ENCODE measurements around the gene IFI27L1. TPM values are rescaled to one million over a fixed set of nuclear protein-coding genes. Genes with fewer than 3 reads are reported as not detected.

The IFI27L1 gene
- total and polyA plus RNA-seq, 2 donors (not counting 3 experiments of a cell fraction or from before 2014, with no cell fraction given): 31.1 to 38.1 TPM

DNA sequence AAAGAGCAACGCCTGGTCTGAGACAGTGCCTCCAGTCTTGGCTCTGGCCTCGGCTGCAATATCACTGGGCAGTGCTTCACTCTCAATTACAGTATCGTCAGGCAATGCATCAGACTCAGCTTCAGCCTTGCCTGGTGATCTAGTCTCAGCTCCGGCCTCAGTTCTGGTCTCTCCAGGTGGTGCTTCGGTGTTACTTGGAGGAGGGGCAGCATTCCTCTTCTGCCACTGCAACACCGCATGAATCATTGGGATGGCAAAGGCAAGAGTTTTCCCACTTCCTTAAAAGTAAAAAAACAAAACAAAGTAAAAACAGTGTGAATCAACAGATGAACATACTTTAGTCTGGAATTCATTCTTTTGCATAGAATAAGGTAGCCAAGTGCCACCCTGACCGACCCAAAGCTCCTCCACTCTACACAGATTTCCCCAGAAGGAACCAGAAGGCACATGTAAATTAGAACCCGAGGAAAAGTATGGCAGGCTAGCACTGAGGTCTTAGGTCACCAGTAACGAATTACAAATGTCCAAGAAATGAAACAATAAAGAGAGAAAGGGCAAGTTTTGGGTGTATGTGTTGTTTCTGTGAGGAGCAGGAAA, 18.7 kb upstream of the IFI27L1 start:
- H3K27ac ChIP-seq (ENCODE audit: insufficient read depth, low read depth, low read length): peak overlapping the region; percentile 10
- intact Hi-C loops (cut with micrococcal nuclease) (no loop called here), dilution Hi-C loops (cut with MboI; ENCODE audit: extremely low pct_ligation_motif_present, low sequenced_read_pairs) (no loop called here)
- no peaks in the 10 kb centered on the region for H3K27me3 ChIP-seq (ENCODE audit: control insufficient read depth in 2 of 2, insufficient read depth in 2 of 2, low read length in 2 of 2)
- H3K36me3 ChIP-seq (ENCODE audit: control insufficient read depth in 2 of 2, extremely low read depth in 1 of 2, insufficient read depth in 2 of 2, low read length in 2 of 2): peaks cover 23 to 26% of the 10 kb centered on the region in 2 experiments
- H3K4me1 ChIP-seq (ENCODE audit: control insufficient read depth, extremely low read depth, insufficient read depth, low read length): peaks cover 13% of the 10 kb centered on the region
- no peaks in the 10 kb centered on the region for H4K20me1 ChIP-seq (replicated peaks; ENCODE audit: control insufficient read depth, extremely low read depth, insufficient read depth, low read length)
- peak; percentile 68 for FAIRE-seq
- H3K4me3 ChIP-seq (replicated peaks in 1 of 3; ENCODE audit: insufficient read depth in 1 of 3, low read depth in 1 of 3, low read length in 3 of 3): no peak overlapping the region
- POLR2A ChIA-PET: no interaction called here
- peaks cover 54% of the 10 kb centered on the region for H3K79me2 ChIP-seq (ENCODE audit: control insufficient read depth, insufficient read depth, low read length)
- no peak overlapping the region for H3K9ac ChIP-seq (replicated peaks; ENCODE audit: extremely low read depth, insufficient read depth, low read length)
- CTCF ChIA-PET: interaction anchor here (1.3 to 3.2 kb wide), 2 partner anchors 26 to 67 kb away, joined by 3 to 9 read pairs; partner anchors contain the start of gene IFI27L2
- no peak overlapping the region for H2AFZ ChIP-seq (ENCODE audit: low read depth, low read length)
- no peaks in the 10 kb centered on the region for H3K9me3 ChIP-seq (replicated peaks; ENCODE audit: control insufficient read depth, insufficient read depth, low read length)
- DNase-seq (ENCODE audit: low read depth, low spot score): peak; percentile 43
- no peaks in the 10 kb centered on the region for H3K9me1 ChIP-seq (replicated peaks; ENCODE audit: control insufficient read depth, extremely low read depth, insufficient read depth, low read length)
- H3K4me2 ChIP-seq (ENCODE audit: insufficient read depth, low read length): peak overlapping the region; percentile 17
- no TSS peak for BruUV-seq (replicated peaks)
- TF ChIP-seq FOS (IDR thresholded peaks at IDR 0.05; ENCODE audit: borderline replicate concordance, insufficient read depth, low read length): no peak
- TF ChIP-seq POLR2AphosphoS5 (IDR thresholded peaks at IDR 0.05; ENCODE audit: insufficient read depth, low read depth, low read length): no peak
- TF ChIP-seq, protein P1, sequence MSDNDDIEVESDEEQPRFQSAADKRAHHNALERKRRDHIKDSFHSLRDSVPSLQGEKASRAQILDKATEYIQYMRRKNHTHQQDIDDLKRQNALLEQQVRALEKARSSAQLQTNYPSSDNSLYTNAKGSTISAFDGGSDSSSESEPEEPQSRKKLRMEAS (IDR thresholded peaks at IDR 0.05; ENCODE audit: insufficient read depth, insufficient read length): no peak
- TF ChIP-seq POLR2A (IDR thresholded peaks at IDR 0.05; ENCODE audit: low read depth, low read length): no peak
- TF ChIP-seq, protein P2, sequence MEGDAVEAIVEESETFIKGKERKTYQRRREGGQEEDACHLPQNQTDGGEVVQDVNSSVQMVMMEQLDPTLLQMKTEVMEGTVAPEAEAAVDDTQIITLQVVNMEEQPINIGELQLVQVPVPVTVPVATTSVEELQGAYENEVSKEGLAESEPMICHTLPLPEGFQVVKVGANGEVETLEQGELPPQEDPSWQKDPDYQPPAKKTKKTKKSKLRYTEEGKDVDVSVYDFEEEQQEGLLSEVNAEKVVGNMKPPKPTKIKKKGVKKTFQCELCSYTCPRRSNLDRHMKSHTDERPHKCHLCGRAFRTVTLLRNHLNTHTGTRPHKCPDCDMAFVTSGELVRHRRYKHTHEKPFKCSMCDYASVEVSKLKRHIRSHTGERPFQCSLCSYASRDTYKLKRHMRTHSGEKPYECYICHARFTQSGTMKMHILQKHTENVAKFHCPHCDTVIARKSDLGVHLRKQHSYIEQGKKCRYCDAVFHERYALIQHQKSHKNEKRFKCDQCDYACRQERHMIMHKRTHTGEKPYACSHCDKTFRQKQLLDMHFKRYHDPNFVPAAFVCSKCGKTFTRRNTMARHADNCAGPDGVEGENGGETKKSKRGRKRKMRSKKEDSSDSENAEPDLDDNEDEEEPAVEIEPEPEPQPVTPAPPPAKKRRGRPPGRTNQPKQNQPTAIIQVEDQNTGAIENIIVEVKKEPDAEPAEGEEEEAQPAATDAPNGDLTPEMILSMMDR (IDR thresholded peaks at IDR 0.05; ENCODE audit: extremely low read depth in 1 of 2, insufficient read depth in 1 of 2, low read depth in 1 of 2, low read length in 2 of 2): no peak
- TF ChIP-seq GATA2 (IDR thresholded peaks at IDR 0.05; ENCODE audit: insufficient read depth, insufficient read length, low read depth, low read length): no peak
- no peak for TF ChIP-seq JUN (IDR thresholded peaks at IDR 0.05; ENCODE audit: borderline replicate concordance, insufficient read depth, insufficient read length, low read depth)
- no peak for TF ChIP-seq EZH2 (IDR thresholded peaks at IDR 0.05; ENCODE audit: borderline replicate concordance, low read depth, low read length, severe bottlenecking)
- no peak for TF ChIP-seq MYC (IDR thresholded peaks at IDR 0.05; ENCODE audit: low read depth, low read length)

Data from endothelial cell of umbilical vein (primary cell).